Testis (tissue), 3 donors: ENCODE data around the gene CBLN4. TPM values are rescaled to one million over a fixed set of nuclear protein-coding genes. Genes with fewer than 3 reads are reported as not detected.

Source experiments
- DNase-seq: peaks from one replicate; pipeline ENCODE4 v3.0.0-alpha.2; 2019
- H3K27ac ChIP-seq, 2 donors: fragments of 200-600 bp; sonication (generic); one replicate each; pipeline ENCODE4 v1.5.1; 2019
- H3K27me3 ChIP-seq: fragments of 200-600 bp; sonication (generic); one replicate; pipeline ENCODE4 v1.5.1; 2019
- H3K36me3 ChIP-seq: fragments of 200-600 bp; sonication (generic); one replicate; pipeline ENCODE4 v1.5.1; 2017; ENCODE audit warnings: low read depth; ENCODE audit errors: missing control alignments
- H3K4me1 ChIP-seq: fragments of 200-600 bp; sonication (generic); one replicate; pipeline ENCODE4 v1.5.1; 2019
- H3K4me3 ChIP-seq, 2 donors: fragments of 200-600 bp; sonication (generic); one replicate each; pipeline ENCODE4 v1.5.1; 2017 to 2019
- H3K9me3 ChIP-seq: fragments of 200-600 bp; sonication (generic); one replicate; pipeline ENCODE4 v1.5.1; 2017
- POLR2A ChIP-seq: fragments of 450-650 bp; IDR thresholded peaks from one replicate; pipeline ENCODE4 v1.6.1; 2017; ENCODE audit warnings: antibody characterized with exemption, mild to moderate bottlenecking, moderate library complexity
- WGBS, 2 donors: methylation state at CpG; one replicate each; pipeline ENCODE4 v1.1.5; 2018; 5-methylcytosine and 5-hydroxymethylcytosine counted together
- intact Hi-C: fragments of 100-400 bp; cut with DNase I; formaldehyde crosslinking; loops from one replicate; pipeline ENCODE4 v1.15.1; 2023; ENCODE audit warnings: low total_unique reads
- polyA plus RNA-seq: library from polyadenylated mRNA; stranded (reverse); fragments of 350-450 nt; fragmentation: Illumina TruSeq; extraction: RNeasy Lipid Tissue Mini Kit (QIAGEN cat#74804); gene quantifications from one replicate; pipeline ENCODE4 v1.2.3, GENCODE V29; 2014; ENCODE audit warnings: low read depth, low replicate concordance; ENCODE audit not compliant: insufficient read depth
- total RNA-seq, 2 donors: library from RNA; depleted of rRNA; stranded (reverse); fragments of >200 nt; gene quantifications; one replicate each; pipeline ENCODE4 v1.2.3, GENCODE V29; 2016
- TF ChIP-seq, protein P1 (sequence below), 3 experiments: fragments of 450-650 bp in 2 of 3; fragments of 200-600 bp in 1 of 3; sonication (generic) in 1 of 3; IDR thresholded peaks; one replicate each; pipeline ENCODE4 v1.5.1; 2016 to 2019; ENCODE audit warnings: antibody characterized with exemption in 3 of 3, mild to moderate bottlenecking in 2 of 3, moderate library complexity in 1 of 3

The CBLN4 gene
- total and polyA plus RNA-seq, 3 donors from 2014 or later, result 3.1 to 6.0 (median 3.4) TPM

DNA sequence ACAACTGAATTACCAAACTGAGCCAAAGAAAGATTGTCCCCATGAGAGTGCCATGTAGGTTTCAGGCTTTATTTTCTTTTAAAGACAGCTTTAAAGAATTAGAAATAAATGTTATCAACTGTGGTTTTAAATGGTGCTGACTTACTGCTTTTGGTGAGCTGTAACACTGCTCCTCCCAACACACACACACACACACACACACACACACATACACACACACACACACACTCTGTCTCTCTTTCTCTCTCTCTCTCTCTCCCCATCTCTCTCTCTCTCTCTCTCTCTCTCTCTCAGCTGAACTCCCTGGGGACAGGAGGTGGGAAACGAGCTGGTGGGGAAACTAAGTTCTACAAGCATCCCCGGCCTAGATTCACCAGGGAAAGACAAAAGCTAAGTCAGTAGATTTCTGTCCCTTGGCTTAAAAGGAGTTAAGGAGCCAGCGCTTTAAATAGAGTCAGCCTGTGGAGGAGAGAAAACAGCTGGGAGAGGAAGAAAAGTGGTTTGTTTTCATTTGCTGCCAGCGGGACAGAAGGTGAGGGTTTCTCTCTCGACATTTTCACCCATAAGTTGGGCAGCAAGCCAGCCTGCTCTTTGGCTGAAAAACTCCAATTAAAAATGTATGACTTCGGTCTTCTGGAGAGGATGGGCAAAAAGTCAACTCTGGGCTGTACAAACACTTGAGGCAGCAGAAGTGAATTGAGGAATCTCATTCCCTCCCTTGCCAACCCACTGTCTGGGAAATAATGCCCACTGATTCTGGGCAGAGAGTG lies 27.4 kb downstream of the CBLN4 start:
- H3K9me3 ChIP-seq, result no peaks in the 10 kb centered on the region
- WGBS, 2 donors, result 27 to 35% methylated on average over 6 of the region's 6 CpGs
- DNase-seq, result peak; percentile 67
- intact Hi-C loops, result no loop called here
- no peak overlapping the region for H3K4me3 ChIP-seq
- no peaks in the 10 kb centered on the region for H3K36me3 ChIP-seq
- H3K27ac ChIP-seq, result no peak overlapping the region
- TF ChIP-seq, protein P1, sequence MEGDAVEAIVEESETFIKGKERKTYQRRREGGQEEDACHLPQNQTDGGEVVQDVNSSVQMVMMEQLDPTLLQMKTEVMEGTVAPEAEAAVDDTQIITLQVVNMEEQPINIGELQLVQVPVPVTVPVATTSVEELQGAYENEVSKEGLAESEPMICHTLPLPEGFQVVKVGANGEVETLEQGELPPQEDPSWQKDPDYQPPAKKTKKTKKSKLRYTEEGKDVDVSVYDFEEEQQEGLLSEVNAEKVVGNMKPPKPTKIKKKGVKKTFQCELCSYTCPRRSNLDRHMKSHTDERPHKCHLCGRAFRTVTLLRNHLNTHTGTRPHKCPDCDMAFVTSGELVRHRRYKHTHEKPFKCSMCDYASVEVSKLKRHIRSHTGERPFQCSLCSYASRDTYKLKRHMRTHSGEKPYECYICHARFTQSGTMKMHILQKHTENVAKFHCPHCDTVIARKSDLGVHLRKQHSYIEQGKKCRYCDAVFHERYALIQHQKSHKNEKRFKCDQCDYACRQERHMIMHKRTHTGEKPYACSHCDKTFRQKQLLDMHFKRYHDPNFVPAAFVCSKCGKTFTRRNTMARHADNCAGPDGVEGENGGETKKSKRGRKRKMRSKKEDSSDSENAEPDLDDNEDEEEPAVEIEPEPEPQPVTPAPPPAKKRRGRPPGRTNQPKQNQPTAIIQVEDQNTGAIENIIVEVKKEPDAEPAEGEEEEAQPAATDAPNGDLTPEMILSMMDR (IDR thresholded peaks at IDR 0.05), result no peak
- no peak for TF ChIP-seq POLR2A
- no peaks in the 10 kb centered on the region for H3K27me3 ChIP-seq
- no peaks in the 10 kb centered on the region for H3K4me1 ChIP-seq

DNA sequence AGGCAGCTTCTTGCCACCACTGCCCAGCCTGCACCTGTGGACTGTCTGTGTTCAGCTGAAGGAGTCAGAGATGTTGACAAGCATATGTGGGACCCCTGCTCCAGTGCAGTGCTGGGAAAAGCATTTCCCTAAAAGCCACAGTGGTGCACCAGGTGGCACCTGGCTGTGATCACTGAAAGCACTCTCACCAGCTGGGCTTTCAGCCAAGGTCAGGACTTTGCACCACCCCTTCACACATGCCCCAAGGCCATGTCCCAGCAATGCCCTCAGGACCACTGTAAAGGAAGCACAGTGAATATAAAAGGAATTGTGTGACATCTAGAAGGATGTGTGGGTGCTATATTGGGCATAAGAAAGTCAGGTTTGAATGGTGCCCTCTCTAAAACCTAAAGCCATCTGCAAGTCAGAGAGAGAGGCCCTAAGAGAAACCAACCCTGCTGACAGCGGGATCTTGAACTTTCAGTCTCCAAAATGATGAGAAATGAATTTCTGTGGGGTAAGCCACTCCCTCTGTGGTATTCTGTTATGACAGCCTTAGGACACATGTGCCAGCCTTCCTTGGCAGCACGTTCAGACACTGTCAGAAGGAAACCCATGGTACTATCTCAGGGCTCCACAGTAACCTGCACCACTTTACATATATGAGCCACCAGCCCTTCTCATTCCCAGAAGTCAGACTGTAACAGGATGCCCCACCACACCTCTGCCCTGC lies 30.7 kb downstream of the CBLN4 start:
- H3K27ac ChIP-seq, result no peak overlapping the region
- no peak for DNase-seq
- H3K36me3 ChIP-seq, result no peaks in the 10 kb centered on the region
- H3K9me3 ChIP-seq, result no peaks in the 10 kb centered on the region
- intact Hi-C loops, result no loop called here
- 77 to 86% methylated on average over 2 of the region's 2 CpGs for WGBS, 2 donors
- TF ChIP-seq, protein P1 (IDR thresholded peaks at IDR 0.05), result no peak
- TF ChIP-seq POLR2A, result no peak
- no peaks in the 10 kb centered on the region for H3K4me1 ChIP-seq
- H3K4me3 ChIP-seq, result no peak overlapping the region
- H3K27me3 ChIP-seq, result no peaks in the 10 kb centered on the region

DNA sequence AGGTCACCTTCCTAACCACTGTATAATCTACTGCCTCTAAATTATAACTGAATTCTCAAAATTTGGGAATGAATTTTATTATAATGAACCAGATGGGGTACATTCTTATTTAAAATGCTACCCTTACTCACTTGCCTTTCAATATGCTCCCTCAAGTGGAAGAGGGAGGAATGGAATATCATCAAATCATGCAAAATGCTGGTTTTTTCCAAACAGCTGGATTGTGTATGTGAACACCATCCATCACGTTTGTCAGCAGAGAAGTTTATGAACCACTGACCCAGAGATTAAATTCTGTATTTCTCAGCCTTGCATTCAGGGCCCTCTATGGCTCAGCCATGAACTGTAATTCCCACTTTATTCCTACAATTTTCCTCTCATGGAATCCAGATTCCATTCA lies 40.5 kb downstream of the CBLN4 start:
- no peak for DNase-seq
- Histone ChIP-seq H3K27ac (no peak overlapping the region), H3K9me3 (no peaks in the 10 kb centered on the region), H3K36me3 (no peaks in the 10 kb centered on the region), H3K4me1 (no peaks in the 10 kb centered on the region), H3K27me3 (no peaks in the 10 kb centered on the region), H3K4me3 (no peak overlapping the region)
- TF ChIP-seq, protein P1 (IDR thresholded peaks at IDR 0.05), result no peak
- no peak for TF ChIP-seq POLR2A
- WGBS, 2 donors, result 63 to 79% methylated on average over 1 of the region's 1 CpG
- intact Hi-C loops, result no loop called here

DNA sequence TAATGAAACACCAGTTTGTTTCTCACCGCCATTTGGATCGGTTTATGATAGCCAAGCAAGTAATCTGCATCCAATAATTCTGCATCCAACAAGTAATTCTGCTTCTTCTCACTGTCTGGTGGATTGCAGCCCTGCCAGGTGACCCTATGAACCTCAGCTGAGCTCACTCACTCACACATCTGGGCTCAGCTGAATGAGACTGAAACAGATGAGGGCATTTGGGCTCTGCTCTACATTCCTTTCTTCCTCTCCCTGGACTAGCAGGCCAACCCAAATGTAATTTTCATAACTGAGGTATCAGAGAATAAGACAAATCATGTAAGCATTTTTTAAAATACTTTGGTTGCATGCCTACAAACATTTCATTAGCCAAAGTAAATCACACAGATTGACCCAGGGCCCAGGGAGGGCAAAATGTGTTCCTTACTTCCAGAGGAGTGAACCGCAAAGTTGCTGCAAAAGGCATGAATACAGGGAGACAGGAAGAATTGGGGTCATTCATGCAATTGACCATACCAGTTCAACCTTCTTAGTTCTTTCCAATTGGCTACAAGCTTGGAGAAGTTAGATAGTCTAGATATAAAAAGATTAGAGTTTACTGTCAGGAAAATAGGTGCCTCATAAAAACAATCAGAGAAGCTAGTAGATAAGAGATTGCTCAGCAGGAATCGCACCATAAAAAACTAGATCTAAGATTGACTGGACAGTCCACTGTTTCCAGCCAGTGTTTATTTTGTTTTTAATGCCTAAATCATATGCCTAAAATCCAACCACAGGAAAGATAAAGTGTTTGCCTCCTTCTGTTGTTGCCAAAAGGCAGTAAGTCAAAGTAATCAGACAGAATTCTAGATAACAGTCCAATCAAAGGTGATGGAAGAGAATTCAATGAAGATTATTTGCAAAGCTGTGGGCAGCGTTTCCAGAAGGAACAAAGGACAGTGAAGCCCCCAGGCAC lies 43.7 kb downstream of the CBLN4 start:
- no peak overlapping the region for H3K27ac ChIP-seq
- WGBS, 2 donors, result 45 to 54% methylated on average over 5 of the region's 5 CpGs
- intact Hi-C loops, result no loop called here
- no peak overlapping the region for H3K4me3 ChIP-seq
- no peaks in the 10 kb centered on the region for H3K27me3 ChIP-seq
- TF ChIP-seq, protein P1 (IDR thresholded peaks at IDR 0.05), result no peak
- no peaks in the 10 kb centered on the region for H3K4me1 ChIP-seq
- peak; percentile 75 for DNase-seq
- H3K36me3 ChIP-seq, result no peaks in the 10 kb centered on the region
- no peaks in the 10 kb centered on the region for H3K9me3 ChIP-seq
